CD4-positive, alpha-beta T cell treated with Interleukin-2 at 100 ng/mL for 4 hours (primary cell): ENCODE measurements around the gene TANGO6.
"Not testable (repeated sequence)": the region's sequence is repeated elsewhere in the genome, so short reads cannot be mapped to it uniquely, and the experiment has no call there.

Source experiments
- DNase-seq: peaks from one replicate; pipeline ENCODE4 v3.0.0-alpha.2; 2020; ENCODE audit warnings: low spot score

Gene TANGO6

GRCh38 chr16:69118468-69118867, 275.1 kb downstream of the TANGO6 start:
- no peak for DNase-seq

- DNase-seq, result no peak
Observed at GRCh38 chr16:69118994-69119393, 275.7 kb downstream of the TANGO6 start.

GRCh38 chr16:69119536-69119935, 276.2 kb downstream of the TANGO6 start:
- no peak for DNase-seq

GRCh38 chr16:69120096-69120664, 276.8 kb downstream of the TANGO6 start:
- no peak for DNase-seq

- DNase-seq, result peak; percentile 71
Observed at GRCh38 chr16:69123910-69124309, 280.6 kb downstream of the TANGO6 start.

DNA sequence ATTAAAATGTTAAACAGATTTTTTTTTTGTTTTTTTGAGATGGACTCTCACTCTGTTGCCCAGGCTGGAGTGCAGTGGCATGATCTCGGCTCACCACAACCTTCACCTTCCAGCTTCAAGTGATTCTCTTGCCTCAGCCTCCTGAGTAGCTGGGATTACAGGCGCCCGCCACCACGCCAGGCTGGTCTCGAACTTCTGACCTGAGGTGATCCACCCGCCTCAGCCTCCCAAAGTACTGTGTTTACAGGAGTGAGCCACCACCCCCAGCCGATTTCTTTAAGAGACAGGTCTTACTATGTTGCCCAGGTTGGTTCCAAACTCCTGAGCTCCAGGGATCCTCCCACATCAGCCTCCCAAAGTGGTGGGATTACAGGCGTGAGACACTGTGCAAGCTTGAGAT, 281.1 kb downstream of the TANGO6 start:
- DNase-seq, result not testable (repeated sequence)

- not testable (repeated sequence) for DNase-seq
Observed at GRCh38 chr16:69124961-69125360, 281.6 kb downstream of the TANGO6 start.

DNA sequence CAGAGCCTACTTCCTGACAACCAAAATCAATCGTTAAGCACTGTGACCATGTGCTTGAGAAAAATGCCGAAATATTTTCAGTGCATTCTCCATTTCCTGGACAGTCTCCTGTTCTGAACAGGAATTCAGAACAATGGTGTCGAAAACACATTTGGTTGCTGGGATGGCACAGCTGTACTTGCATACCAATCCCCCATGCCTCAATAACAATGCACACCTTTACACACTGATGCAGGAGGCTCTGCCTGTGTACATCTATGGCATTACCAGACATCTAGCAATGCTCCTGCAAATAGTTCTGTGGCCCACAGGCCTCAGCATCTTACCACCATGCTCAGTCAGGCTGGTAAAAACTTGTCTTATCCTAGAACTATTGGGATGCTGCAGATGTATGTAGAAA, 282.9 kb downstream of the TANGO6 start:
- no peak for DNase-seq

DNA sequence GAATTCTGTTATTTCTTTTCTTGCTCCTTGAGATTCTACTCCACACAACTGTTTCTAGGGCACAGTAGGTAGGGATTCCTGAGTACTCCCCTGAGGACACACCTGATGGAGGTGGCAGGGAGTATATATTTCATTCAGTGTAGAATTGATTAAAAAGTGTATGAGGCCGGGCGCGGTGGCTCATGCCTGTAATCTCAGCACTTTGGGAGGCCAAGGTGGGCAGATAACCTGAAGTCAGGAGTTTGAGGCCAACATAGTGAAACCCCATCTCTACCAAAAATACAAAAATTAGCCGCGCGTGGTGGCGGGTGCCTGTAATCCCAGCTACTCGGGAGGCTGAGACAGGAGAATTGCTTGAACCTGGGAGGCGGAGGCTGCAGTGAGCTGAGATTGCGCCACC, 283.5 kb downstream of the TANGO6 start:
- DNase-seq, result not testable (repeated sequence)

DNA sequence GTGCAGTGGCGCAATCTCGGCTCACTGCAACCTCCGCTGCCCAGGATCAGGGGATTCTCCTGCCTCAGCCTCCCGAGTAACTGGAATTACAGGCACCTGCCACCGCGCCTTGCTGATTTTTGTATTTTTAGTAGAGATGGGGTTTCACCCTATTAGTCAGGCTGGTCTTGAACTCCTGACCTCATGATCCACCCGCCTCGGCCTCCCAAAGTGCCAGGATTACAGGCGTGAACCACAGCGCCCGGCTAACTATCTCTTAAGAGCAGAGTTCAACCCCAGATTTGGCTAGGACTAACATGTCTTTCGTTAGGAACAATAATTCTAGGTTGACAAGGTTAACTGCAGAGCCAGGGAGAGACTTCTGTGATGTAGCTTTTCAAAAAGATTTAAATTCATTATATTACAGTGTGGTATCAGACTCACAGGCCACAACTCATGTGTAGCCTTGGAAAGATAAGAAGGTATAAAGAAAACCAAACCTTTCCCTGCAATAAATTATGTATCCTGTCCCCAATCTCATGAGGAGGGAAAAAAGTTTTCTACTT, 284.7 kb downstream of the TANGO6 start:
- no peak for DNase-seq

GRCh38 chr16:69130461-69130860, 287.1 kb downstream of the TANGO6 start:
- DNase-seq, result peak; percentile 13

DNA sequence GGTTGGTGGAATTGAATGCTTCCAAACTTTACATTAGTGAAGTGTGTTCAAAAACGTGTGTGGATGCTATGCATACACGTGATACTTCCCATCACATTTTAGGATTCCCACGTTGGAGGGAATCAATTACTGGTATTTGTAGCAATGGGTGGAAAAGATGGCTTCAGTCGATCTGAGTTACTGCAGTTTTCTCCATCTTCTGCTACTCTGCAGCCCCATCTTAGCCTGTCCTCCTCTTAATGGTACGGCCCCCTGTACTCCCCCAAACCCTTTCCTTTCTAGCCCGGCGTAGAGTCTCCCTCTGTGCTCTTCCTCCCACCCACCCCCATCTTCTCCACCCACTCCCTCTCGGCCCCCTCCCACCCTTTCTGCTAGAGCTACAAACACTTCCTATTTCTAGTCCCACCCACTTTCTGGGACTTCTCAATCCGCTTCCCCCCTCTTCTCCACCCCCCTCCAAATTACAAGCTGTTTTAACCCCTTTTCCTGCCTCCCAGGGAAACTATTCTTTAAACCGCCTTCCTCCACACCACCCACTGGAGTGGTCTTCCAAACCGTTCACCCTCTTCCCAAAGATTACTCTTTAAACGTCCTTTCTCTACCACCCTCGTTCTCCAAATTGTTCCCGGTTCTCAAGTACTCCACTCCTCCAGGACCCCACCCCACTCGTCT, 288.0 kb downstream of the TANGO6 start:
- DNase-seq, result no peak

DNA sequence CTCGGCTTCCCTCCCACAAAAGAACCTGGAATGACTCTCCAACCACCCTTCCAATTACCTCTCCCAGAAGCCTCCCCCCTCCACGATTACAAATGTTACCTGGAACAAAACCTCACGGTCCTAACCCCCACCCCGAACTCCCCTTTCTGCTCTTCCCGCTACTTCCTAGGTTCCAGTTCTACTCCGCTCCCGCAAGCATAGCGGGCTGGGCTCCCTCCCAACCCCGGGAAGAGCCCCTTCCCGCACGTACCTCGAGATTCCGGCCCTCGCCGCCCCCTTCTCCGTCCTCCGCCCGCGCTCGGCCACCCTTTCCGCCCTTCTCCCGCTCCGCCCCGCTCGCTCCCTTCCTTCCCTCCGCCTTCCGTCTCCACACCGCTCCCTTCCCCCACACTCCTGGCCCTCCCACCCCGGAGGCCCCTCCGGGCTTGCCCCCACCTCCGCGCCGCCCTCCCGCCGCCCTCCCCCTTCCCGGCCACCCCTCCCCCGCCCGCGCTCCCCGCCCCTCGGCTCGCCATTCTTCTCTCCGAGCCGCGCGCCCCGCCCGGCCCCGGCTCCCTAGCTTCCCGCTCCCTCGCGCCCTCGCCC, 288.6 kb downstream of the TANGO6 start:
- DNase-seq, result peak; percentile 53

DNA sequence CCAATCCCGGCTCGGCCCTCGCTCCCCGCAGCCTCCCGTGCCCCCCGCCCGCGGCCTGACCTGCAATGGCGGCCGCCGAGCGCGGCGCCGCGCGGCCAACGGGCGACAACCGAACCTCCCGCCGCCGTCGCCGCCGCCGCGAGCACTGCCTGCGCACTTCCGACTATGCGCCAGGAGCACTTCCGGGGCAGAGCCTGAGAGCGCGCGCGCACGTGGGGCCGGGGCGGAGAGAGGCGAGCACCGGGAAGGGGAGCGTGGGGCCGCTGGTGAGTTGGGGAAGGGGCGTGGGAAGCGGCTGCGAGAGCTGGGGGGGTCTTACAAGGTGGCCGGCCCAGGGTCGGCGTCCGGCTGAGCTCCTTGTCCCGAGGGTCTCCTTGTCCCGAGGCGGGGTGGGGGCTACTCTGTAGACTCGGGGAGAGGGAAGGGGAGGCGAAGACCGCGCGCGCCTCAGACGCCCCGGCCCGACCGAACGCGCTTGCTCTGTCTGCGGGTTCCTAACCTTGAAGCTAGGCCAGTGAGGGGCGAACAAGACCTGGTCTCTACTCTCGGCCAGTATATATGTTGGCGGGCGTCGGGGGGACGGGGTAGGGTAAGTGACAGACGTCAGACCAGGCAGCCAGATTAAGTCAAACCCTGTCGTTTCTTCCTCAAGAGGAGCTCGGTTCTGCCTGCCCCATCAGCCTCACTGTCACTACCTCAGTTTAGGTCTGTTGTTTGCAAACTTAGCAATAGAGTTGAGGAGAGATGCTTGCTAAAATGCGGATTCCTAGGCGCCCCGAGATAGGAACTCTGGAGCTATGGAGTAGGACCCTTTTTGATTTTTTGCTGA, 289.3 kb downstream of the TANGO6 start, which contains the start of the genes CHTF8 and UTP4:
TSS of gene CHTF8 (minus strand) at position 165 of the 829 bp plus-strand sequence. CDS start 11,130 bp downstream, outside the sequence.
TSS of gene UTP4 (plus strand) at position 226 of the 829 bp plus-strand sequence. CDS start 811 bp downstream, outside the sequence.
- peak; percentile 78 for DNase-seq

GRCh38 chr16:69133373-69133954, 290.1 kb downstream of the TANGO6 start:
- no peak for DNase-seq
